Ectodermal cell (in vitro differentiated cells): ENCODE data around the gene FCRL4.
"Not testable (repeated sequence)": the region's sequence is repeated elsewhere in the genome, so short reads cannot be mapped to it uniquely, and the experiment has no call there.

Experiments used
- H3K27ac ChIP-seq: 2 replicates; pipeline ENCODE4 v1.7.0; 2013; ENCODE audit warnings: mild to moderate bottlenecking, low read depth, low read length; ENCODE audit not compliant: insufficient read depth, poor library complexity, severe bottlenecking
- H3K27me3 ChIP-seq: 2 replicates; pipeline ENCODE4 v1.7.0; 2013; ENCODE audit warnings: mild to moderate bottlenecking, low read length; ENCODE audit not compliant: insufficient read depth, control insufficient read depth, poor library complexity, severe bottlenecking
- H3K36me3 ChIP-seq: one replicate; pipeline ENCODE4 v1.7.0; 2013; ENCODE audit warnings: low read length; ENCODE audit not compliant: control insufficient read depth, insufficient read depth
- H3K4me1 ChIP-seq: one replicate; pipeline ENCODE4 v1.7.0; 2013; ENCODE audit warnings: low read length; ENCODE audit not compliant: control insufficient read depth, insufficient read depth
- H3K4me3 ChIP-seq: 2 replicates; pipeline ENCODE4 v1.7.0; 2013; ENCODE audit warnings: low read depth, low read length, control low read depth; ENCODE audit not compliant: insufficient read depth
- H3K9me3 ChIP-seq: 2 replicates; pipeline ENCODE4 v1.7.0; 2013; ENCODE audit warnings: mild to moderate bottlenecking, low read length, moderate library complexity; ENCODE audit not compliant: control insufficient read depth
- WGBS, 2 experiments: methylation state at CpG; one replicate each; pipeline ENCODE4 v1.1.7; 2013; ENCODE audit warnings: missing lambda C conversion rate in 2 of 2; 5-methylcytosine and 5-hydroxymethylcytosine counted together

FCRL4 gene

DNA sequence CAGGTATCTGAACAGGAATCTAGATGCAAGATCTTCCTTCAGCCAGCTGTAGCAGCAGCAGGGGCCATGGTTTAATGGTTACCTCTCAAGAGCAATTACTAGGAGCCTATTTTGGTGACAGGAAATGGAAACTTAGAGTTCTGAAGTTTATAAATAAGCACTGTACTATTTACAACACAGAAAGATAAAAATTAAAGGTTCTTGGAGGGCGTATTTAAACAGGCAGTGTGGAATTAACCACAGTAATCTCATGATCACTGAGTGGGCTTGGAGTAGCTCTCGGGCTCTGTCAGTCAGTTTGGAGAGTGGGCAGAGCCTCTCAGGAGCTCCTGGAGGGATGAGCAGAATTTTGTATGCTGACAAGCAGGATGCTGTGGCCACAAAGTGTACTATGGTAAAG lies 35.4 kb downstream of the FCRL4 start:
- no peak overlapping the region for H3K4me3 ChIP-seq
- H3K9me3 ChIP-seq = no peaks in the 10 kb centered on the region
- H3K27me3 ChIP-seq = no peaks in the 10 kb centered on the region
- H3K27ac ChIP-seq = no peak overlapping the region
- 84 to 92% methylated on average over 2 of the region's 2 CpGs for WGBS, 2 experiments
- H3K36me3 ChIP-seq = no peaks in the 10 kb centered on the region
- H3K4me1 ChIP-seq = no peaks in the 10 kb centered on the region

DNA sequence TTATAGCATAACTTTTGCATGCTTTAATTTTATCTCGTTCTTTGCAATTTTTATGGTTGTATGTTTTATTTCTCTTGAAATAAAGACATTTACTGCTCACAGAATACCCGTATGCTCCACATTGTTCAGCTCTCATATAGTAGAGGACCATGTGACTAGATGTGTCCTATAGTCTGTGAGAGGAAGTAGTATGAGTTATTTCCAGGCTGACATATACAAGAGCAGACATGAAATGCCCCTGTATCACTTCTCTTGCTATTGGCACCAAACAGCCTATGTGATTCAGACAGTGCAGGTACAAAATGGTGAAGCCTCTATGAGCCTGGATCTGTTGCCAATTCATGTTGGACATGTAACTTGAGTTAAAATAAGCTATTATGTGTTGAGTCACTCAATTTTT lies 39.8 kb downstream of the FCRL4 start:
- Histone ChIP-seq H3K27ac (no peak overlapping the region), H3K36me3 (no peaks in the 10 kb centered on the region), H3K27me3 (no peaks in the 10 kb centered on the region), H3K9me3 (no peaks in the 10 kb centered on the region), H3K4me1 (no peaks in the 10 kb centered on the region), H3K4me3 (no peak overlapping the region)
- 92% methylated on average over 2 of the region's 2 CpGs; no CpG with 5 or more reads in 1 of the 2 experiments for WGBS, 2 experiments

DNA sequence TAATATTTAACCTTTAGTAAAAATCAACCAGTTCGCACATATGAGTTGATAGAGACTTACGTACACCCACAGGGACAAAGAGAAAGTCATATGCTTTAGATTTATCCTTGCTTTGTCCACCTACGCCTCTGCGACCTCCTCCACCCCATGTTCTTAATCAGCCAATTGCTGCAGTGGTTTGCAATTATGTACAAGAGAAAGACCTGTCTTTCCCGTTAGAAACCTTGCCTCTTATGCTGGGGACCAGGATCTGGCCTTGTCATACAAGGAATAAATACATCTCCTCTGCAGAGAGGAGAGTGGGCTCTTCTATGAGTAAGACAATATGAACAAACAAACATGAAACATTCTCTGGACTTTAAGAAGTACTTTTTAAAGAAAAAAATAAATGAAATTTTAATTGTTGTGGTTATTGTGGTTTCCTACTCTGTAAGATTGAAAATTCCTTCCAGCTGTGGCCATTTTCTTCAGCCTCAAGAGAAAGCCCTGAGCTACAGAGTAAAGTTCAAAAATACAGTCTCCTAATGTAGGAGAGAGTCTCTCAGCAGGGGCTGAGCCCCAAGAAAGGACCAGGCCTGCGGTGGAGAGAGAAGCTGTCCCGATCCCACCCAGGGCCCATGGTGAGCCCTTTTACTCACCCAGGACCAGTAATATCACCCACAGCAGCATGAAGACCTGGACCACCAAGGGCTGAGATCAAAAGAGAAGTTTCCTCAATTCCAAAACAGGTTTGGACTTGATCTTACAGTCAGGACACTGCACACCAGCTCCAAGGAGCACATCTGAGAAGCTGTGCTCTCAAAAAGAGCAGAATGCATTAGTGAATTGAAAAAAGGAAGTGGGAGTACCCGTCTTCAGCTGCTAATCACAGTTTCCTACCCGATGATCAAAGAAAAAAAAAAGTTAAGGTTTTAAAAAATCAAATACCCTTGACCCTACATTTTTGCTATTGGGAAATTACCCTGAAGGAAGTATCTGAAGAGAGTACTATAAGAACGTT lies 45.9 kb downstream of the FCRL4 start, which contains the start of gene FCRL5:
FCRL5 (minus strand) TSS at position 822 of the 1,000 bp plus-strand sequence; CDS start at position 669, 153 bp downstream.
- Histone ChIP-seq H3K27me3 (no peaks in the 10 kb centered on the region), H3K9me3 (no peaks in the 10 kb centered on the region), H3K27ac (no peak within 1 kb of the TSS), H3K4me1 (no peaks in the 10 kb centered on the region), H3K36me3 (no peaks in the 10 kb centered on the region), H3K4me3 (no peak within 1 kb of the TSS)
- WGBS, 2 experiments = 92 to 93% methylated on average over 6 to 10 of the region's 10 CpGs

DNA sequence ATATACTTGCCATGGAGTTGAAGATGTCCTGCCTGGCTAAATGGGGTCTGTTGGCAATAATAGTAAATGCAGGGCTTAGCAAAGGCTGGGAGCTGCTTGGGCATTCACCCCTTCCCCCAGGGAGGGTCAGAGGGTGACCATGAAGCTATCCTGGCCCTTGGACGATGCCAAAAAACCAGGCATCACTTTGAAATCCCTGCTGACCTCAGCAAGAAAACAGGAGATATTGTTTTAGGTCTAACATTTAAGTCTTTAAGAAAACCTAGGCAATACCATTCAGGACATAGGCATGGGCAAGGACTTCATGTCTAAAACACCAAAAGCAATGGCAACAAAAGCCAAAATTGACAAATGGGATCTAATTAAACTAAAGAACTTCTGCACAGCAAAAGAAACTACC lies 49.8 kb downstream of the FCRL4 start:
- not testable (repeated sequence) for H3K36me3 ChIP-seq, H3K4me3 ChIP-seq, H3K4me1 ChIP-seq, H3K27ac ChIP-seq, H3K27me3 ChIP-seq, H3K9me3 ChIP-seq
- 92 to 100% methylated on average over 1 of the region's 1 CpG for WGBS, 2 experiments

DNA sequence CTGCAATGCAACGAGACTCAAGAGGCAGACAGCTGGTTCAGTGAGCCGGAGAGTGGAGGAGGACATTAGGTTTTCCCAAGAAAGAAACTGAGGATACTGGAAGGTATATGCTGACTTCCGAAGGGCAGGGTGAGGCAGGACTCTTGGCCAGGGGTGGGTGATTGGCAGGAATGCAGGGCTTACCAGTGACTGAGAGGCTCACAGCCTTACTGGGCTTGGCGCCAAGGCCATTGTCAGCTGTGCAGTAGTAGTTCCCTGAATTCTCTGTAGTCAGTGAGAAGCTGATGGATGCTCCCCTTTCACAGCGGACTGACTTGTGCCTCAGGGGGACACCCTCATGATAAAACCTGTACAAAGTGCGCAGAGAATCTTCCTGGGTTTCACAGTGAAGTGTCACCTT lies 55.2 kb downstream of the FCRL4 start:
- Histone ChIP-seq H3K27ac (no peak overlapping the region), H3K4me1 (no peaks in the 10 kb centered on the region), H3K4me3 (no peak overlapping the region), H3K27me3 (no peaks in the 10 kb centered on the region), H3K36me3 (no peaks in the 10 kb centered on the region), H3K9me3 (no peaks in the 10 kb centered on the region)
- WGBS, 2 experiments = 92 to 95% methylated on average over 6 of the region's 6 CpGs

DNA sequence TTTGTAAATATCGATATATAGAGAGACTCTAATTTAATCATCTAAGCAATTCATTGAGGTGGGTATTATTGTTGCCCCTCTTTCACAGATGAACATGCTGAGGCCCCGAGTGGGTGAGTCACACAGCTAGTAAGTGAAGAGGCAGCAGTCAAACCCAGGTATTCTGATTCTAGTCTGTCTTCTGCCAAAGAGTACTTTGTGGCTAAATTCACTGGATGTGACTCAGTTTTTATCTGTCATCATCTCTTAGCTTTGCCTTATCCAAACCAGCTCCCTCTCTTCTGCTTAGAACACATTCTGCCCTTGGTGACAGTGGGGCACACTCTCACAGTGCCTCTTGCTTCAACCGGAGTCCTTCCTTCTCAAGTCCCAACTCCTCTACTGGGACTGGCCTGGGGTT lies 57.0 kb downstream of the FCRL4 start:
- WGBS, 2 experiments = 90 to 96% methylated on average over 3 of the region's 3 CpGs
- Histone ChIP-seq H3K9me3 (no peaks in the 10 kb centered on the region), H3K4me1 (no peaks in the 10 kb centered on the region), H3K4me3 (no peak overlapping the region), H3K27me3 (no peaks in the 10 kb centered on the region), H3K36me3 (no peaks in the 10 kb centered on the region), H3K27ac (no peak overlapping the region)

DNA sequence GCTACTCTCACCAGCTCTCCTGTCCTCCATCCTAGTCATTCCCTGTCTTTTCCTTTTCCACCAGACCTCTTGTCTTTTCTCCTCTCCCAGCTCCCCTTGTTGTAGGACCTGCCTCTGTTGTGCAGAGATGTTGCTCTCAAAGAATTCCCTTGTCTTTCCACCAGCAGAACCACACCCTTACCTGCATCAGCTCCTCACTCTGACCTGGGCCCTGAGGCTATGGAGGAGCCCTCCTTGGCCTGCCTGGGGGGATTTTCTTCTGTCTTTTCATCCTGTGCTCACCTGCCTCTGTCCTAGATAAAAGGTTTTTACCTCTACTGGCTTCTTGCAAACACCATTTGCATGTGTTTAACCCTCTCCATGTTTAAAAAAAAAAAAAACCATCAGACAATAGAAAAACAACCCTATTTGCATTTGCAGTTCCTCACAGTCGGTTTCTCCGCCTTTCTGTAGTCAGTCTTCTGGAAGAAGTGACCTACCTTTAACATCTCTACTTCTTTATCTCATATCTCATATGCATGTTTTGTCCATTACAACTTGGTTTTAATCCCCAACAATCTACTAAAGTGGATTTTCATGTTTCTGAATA lies 57.6 kb downstream of the FCRL4 start:
- Histone ChIP-seq H3K27ac (no peak overlapping the region), H3K4me1 (no peaks in the 10 kb centered on the region), H3K4me3 (no peak overlapping the region), H3K9me3 (no peaks in the 10 kb centered on the region), H3K27me3 (no peaks in the 10 kb centered on the region), H3K36me3 (no peaks in the 10 kb centered on the region)
- 15 to 18% methylated on average over 2 of the region's 2 CpGs for WGBS, 2 experiments

DNA sequence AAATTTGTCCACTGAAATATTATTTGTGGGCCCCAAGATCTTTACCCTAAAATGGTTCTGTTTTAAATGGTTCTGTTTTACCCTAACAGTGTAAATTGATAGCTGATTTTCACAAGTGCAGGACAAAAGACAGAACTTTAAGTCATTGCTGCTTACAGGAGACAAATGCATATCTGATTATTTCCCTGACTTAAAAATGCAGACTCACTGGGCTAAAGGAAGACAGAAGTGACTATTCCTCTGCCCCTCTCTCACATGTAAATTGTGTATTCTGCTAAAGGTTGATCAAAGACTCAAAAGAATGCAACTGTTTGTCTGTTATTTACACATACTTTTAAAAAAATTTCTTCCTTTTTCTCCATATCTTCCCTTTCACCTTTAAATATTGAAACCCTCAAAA lies 58.3 kb downstream of the FCRL4 start:
- no peaks in the 10 kb centered on the region for H3K4me1 ChIP-seq
- H3K9me3 ChIP-seq = no peaks in the 10 kb centered on the region
- H3K36me3 ChIP-seq = no peaks in the 10 kb centered on the region
- H3K27me3 ChIP-seq = no peaks in the 10 kb centered on the region
- no peak overlapping the region for H3K27ac ChIP-seq
- H3K4me3 ChIP-seq = no peak overlapping the region

DNA sequence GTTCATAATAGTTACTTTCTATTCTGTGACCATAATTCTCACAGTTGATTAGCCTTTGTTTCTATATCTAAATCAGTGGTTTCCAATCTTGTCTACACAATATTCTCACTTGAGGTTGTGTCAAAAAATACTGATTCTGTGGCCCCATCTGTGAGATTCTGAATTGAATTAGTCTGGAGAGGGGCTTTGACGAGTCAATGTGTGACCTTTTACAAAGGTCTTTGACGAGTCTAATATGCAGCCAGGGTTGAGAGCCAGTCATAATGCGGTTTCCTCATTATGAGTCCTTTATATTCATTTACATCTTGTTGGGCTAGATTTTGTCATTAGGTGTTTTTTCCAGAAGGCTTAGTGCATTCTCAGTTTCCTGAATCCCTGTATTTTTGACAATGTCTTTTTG lies 65.3 kb downstream of the FCRL4 start:
- WGBS, 2 experiments = 94 to 95% methylated on average over 3 of the region's 3 CpGs
- no peak overlapping the region for H3K27ac ChIP-seq
- H3K36me3 ChIP-seq = no peaks in the 10 kb centered on the region
- no peaks in the 10 kb centered on the region for H3K9me3 ChIP-seq
- no peak overlapping the region for H3K4me3 ChIP-seq
- H3K4me1 ChIP-seq = no peaks in the 10 kb centered on the region
- H3K27me3 ChIP-seq = no peaks in the 10 kb centered on the region

DNA sequence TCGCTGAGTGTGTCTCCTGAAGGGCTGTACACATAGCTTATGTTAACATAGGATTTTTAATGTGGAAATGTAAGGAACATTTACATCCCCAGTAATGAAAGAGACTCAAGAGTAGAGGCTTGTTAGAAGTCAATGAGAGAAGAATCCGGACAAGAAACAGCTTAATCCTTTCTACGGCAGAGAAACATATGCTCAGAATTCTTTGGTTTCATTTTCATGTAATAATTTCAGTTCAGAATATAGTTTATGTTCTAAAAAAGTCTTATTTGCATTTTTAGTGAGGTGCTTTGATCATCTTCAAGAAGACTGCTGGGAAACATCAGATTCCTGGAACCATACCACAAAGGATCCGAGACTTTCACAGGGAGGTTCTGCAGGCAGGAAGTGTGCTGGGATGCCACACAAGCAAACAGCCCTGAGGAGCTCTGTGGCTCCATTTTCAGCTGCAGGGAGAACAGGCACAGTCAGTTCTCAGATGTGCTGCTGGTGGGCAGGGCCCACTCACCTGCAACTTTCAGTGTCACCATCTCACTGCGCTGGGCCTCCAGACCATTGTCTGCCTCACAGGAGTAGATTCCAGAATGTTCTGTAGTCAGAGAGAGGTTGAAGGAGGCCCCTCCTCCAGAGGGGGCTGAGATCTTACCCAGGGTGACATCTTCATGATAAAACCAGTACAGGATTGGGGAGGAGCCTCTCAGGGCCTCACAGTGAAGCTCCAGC lies 74.0 kb downstream of the FCRL4 start:
- Histone ChIP-seq H3K4me1 (no peaks in the 10 kb centered on the region), H3K27me3 (no peaks in the 10 kb centered on the region), H3K36me3 (no peaks in the 10 kb centered on the region), H3K4me3 (no peak overlapping the region), H3K9me3 (no peaks in the 10 kb centered on the region), H3K27ac (no peak overlapping the region)
- WGBS, 2 experiments = 92 to 93% methylated on average over 5 of the region's 5 CpGs
